Coronary artery (tissue), 2 donors: ENCODE results near the gene ATXN3L.

Experiments
- DNase-seq: peaks from one replicate; pipeline ENCODE4 v3.0.0-alpha.2; 2017; ENCODE audit warnings: low spot score
- H3K27ac ChIP-seq, 2 donors: fragments of 200-600 bp; sonication (generic); one replicate each; pipeline ENCODE4 v1.5.1; 2016 to 2019
- H3K4me3 ChIP-seq: fragments of 200-600 bp; sonication (generic); 2 replicates; pipeline ENCODE4 v1.5.1; 2016; ENCODE audit warnings: mild to moderate bottlenecking, moderate library complexity
- CTCF ChIP-seq: fragments of 200-600 bp; sonication (generic); IDR thresholded peaks from one replicate; pipeline ENCODE4 v1.5.1; 2019; ENCODE audit warnings: antibody characterized with exemption

The ATXN3L gene

GRCh38 chrX:13338996-13339515 lies 19.2 kb upstream of the ATXN3L start:
- H3K27ac ChIP-seq, result no peak overlapping the region
- no peak overlapping the region for H3K4me3 ChIP-seq
- no peak for DNase-seq
- no peak for TF ChIP-seq CTCF

- no peak for TF ChIP-seq CTCF
- Histone ChIP-seq H3K27ac (no peak overlapping the region), H3K4me3 (no peak overlapping the region)
- DNase-seq, result no peak
Measured at GRCh38 chrX:13334491-13334890, 14.6 kb upstream of the ATXN3L start.

- no peak overlapping the region for H3K27ac ChIP-seq
- TF ChIP-seq CTCF, result no peak
- DNase-seq, result no peak
- H3K4me3 ChIP-seq, result no peak overlapping the region
Measured at GRCh38 chrX:13330446-13330845, 10.6 kb upstream of the ATXN3L start.

- Histone ChIP-seq H3K27ac (no peak overlapping the region), H3K4me3 (no peak overlapping the region)
- no peak for DNase-seq
- TF ChIP-seq CTCF, result no peak
Measured at GRCh38 chrX:13327666-13328065, 7.8 kb upstream of the ATXN3L start.

GRCh38 chrX:13323241-13323640 lies 3.4 kb upstream of the ATXN3L start:
- no peak for TF ChIP-seq CTCF
- DNase-seq, result no peak
- no peak overlapping the region for H3K27ac ChIP-seq
- no peak overlapping the region for H3K4me3 ChIP-seq

GRCh38 chrX:13317366-13317765 lies 2.5 kb downstream of the ATXN3L start:
- H3K27ac ChIP-seq, result no peak overlapping the region
- no peak for DNase-seq
- no peak overlapping the region for H3K4me3 ChIP-seq
- no peak for TF ChIP-seq CTCF

GRCh38 chrX:13311560-13311959 lies 8.3 kb downstream of the ATXN3L start:
- DNase-seq, result no peak
- Histone ChIP-seq H3K4me3 (no peak overlapping the region), H3K27ac (no peak overlapping the region)
- TF ChIP-seq CTCF, result no peak
